ENCODE measurements around the gene PARS2.
A peak's percentile ranks its signal among the peaks of the same experiment; 100 is the strongest.

GRCh38 chr1:54810153-54810942 is 46.0 kb upstream of the PARS2 start:
- TF ChIP-seq CTCF (IDR thresholded peaks at IDR 0.05; ENCODE audit: poor library complexity, severe bottlenecking) (peak; percentile 98), MXI1 (conservative IDR thresholded peaks at IDR 0.05; ENCODE audit: poor library complexity, severe bottlenecking) (peak; percentile 19), EZH2 (IDR thresholded peaks at IDR 0.05; ENCODE audit: borderline replicate concordance, insufficient read depth, low read length, poor library complexity, severe bottlenecking) (no peak), POLR2AphosphoS5 (IDR thresholded peaks at IDR 0.05) (no peak), TAF1 (IDR thresholded peaks at IDR 0.05; ENCODE audit: low read depth) (no peak), EP300 (conservative IDR thresholded peaks at IDR 0.05; ENCODE audit: poor library complexity, severe bottlenecking) (no peak), REST (IDR thresholded peaks at IDR 0.05; ENCODE audit: borderline replicate concordance) (no peak), RAD21 (conservative IDR thresholded peaks at IDR 0.05) (peak; percentile 99), SMC3 (conservative IDR thresholded peaks at IDR 0.05; ENCODE audit: poor library complexity) (peak; percentile 99)
